Bronchial epithelial cell (primary cell): ENCODE data around the gene ERFL. TPM values are rescaled to one million over a fixed set of nuclear protein-coding genes. Genes with fewer than 3 reads are reported as not detected.

ENCODE experiments used
- DNase-seq: peaks from one replicate; pipeline ENCODE4 v3.0.0-alpha.2; 2010; ENCODE audit warnings: low read depth
- FAIRE-seq: peaks from 2 replicates; lab custom pipeline; 2011; peaks lifted over from hg19 to GRCh38; lab: Jason Lieb, UNC
- H3K27me3 ChIP-seq: 2 replicates; pipeline ENCODE4 v1.5.1; 2011; ENCODE audit warnings: low read length; ENCODE audit not compliant: control insufficient read depth, insufficient read depth
- H3K36me3 ChIP-seq: 2 replicates; pipeline ENCODE4 v1.5.1; 2011; ENCODE audit warnings: low read length; ENCODE audit not compliant: control insufficient read depth, insufficient read depth
- H3K4me3 ChIP-seq: 2 replicates; pipeline ENCODE4 v1.5.1; 2011; ENCODE audit warnings: mild to moderate bottlenecking, low read depth, low read length, control low read depth
- total RNA-seq: library from RNA; depleted of rRNA; stranded (reverse); fragments of >200 nt; gene quantifications from 2 replicates; pipeline ENCODE4 v1.2.1, GENCODE V29; 2014
- TF ChIP-seq, protein P1 (sequence below): IDR thresholded peaks from 2 replicates; pipeline ENCODE4 v1.5.1; 2011; ENCODE audit warnings: mild to moderate bottlenecking, moderate library complexity, low read length, control low read depth, inconsistent platforms; ENCODE audit not compliant: insufficient read depth, severe bottlenecking

Gene ERFL
- total RNA-seq, 1 donor from 2014 or later, result under 0.01 TPM

DNA sequence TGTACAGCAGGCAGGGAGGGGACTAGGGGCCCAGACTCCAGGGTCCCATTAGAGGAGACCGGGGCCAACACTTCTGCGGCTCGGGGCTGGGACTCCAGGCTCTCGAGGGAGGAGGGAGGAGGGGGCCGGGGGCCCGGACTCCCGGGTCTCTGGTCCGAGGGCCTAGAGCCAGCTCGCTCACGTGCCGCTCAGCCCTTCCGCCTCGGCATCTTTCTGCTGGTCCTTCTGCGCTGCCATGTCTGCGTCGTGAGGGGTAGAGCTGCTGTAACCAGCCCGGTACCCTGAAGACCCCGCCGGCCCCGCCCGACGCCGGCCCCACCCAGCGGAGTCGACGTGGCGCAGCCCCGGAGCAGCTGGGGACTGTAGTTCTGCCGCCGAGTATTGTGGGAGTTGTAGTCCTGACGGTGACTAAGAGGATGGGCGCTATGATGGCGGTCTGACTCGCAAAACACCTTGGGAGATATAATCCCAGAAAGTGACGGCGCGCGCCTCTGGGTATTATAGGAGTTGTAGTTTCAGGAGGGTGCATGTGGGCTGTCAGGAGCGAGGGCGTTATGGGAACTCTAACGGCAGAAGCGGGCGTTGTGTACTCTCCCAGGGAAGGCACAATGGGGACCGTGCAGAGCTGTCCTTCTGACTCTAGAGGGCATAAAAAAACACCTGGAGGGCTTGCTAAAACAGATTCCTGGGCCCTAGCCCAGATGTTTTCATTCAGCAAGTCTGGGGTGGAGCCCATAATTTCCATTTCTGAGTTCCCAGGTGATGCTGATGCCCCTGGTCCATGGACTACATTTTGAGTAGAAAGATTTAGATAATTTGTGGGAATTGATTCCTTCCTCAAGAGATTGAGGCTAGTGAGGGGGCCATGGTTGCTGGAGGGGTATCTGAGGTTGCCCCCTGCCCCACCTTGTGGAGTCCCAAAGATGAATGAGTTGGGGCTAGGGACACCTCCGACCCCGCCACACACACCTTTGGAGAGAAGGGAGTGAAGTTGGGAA lies 31.1 kb upstream of the ERFL start, which contains the start of gene RABAC1:
Gene RABAC1 (minus strand): TSS at position 266 of the 998 bp plus-strand sequence. CDS start 29 bp downstream, at position 237.
- peak within 1 kb of the TSS; percentile 85 for H3K4me3 ChIP-seq
- FAIRE-seq (no peak), DNase-seq (peak; percentile 89)
- peaks cover 2% of the 10 kb centered on the region for H3K36me3 ChIP-seq
- H3K27me3 ChIP-seq, result no peaks in the 10 kb centered on the region
- TF ChIP-seq, protein P1, sequence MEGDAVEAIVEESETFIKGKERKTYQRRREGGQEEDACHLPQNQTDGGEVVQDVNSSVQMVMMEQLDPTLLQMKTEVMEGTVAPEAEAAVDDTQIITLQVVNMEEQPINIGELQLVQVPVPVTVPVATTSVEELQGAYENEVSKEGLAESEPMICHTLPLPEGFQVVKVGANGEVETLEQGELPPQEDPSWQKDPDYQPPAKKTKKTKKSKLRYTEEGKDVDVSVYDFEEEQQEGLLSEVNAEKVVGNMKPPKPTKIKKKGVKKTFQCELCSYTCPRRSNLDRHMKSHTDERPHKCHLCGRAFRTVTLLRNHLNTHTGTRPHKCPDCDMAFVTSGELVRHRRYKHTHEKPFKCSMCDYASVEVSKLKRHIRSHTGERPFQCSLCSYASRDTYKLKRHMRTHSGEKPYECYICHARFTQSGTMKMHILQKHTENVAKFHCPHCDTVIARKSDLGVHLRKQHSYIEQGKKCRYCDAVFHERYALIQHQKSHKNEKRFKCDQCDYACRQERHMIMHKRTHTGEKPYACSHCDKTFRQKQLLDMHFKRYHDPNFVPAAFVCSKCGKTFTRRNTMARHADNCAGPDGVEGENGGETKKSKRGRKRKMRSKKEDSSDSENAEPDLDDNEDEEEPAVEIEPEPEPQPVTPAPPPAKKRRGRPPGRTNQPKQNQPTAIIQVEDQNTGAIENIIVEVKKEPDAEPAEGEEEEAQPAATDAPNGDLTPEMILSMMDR, result no peak

- Histone ChIP-seq H3K4me3 (peak overlapping the region; percentile 85), H3K27me3 (no peaks in the 10 kb centered on the region), H3K36me3 (peaks cover 2% of the 10 kb centered on the region)
- TF ChIP-seq, protein P1, result no peak
- no peak for FAIRE-seq
- peak; percentile 54 for DNase-seq
Measured at GRCh38 chr19:41958367-41959055, 30.3 kb upstream of the ERFL start.

DNA sequence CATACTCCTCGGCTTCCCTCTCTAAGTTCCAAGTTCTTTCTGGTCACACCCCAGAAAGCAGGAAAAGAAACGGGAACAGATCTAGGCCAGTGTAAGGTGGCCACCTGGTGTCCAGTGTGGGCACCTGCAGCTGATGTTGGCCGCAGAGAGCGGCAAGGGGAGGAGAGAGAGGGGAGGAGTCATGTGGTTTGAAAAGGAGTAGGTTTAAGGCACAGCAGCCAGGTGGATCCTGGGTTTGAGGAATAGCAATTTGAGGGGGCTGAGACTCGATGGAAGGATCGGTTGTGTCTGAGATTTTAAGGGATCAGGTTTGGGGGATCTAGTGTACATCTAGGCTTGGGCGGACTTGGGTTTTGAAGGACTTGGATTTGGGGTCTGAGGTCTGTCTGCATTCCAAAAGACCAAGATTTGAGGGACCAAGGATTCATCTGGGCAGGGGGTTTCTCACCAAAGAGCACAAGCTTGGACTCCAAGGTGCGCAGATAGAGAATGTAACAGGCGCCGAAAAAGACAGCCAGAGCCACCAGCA lies 29.7 kb upstream of the ERFL start:
- FAIRE-seq (no peak), DNase-seq (peak; percentile 81)
- no peak overlapping the region for H3K4me3 ChIP-seq
- no peaks in the 10 kb centered on the region for H3K27me3 ChIP-seq
- peaks cover 2% of the 10 kb centered on the region for H3K36me3 ChIP-seq
- TF ChIP-seq, protein P1, result peak; percentile 83

DNA sequence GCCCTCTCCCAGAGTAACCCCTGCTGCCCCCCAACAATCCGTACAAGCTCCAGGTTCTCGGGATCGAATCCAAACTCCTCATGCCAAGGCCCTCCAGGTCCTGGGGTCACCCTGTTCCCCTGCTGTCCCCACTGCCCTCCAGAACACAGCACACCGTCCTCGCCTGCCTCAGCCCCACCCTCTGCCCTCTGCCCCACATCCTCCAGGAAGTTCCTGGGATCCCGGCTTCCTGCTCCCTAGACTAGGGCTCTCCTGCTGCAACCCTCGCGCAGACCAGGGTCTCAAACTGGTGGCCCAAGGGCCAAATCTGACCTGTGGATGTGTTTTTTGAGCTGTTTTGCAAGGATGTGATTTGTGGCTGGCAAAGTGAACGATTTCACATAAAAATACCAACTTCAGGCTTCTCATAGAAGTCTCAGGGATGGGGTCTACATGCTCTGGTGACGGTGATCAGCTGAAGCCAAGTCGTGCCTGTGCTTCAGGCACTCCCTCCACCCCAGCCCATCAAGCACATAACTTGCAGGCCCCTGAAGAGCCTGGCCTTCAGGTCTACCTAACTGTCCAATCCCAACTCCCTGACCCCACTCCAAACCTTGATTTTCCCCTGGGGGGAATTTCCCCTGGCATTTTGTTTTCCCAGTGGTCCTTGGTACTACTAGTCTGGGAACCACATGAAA lies 29.1 kb upstream of the ERFL start:
- Histone ChIP-seq H3K4me3 (no peak overlapping the region), H3K27me3 (no peaks in the 10 kb centered on the region), H3K36me3 (peaks cover 2% of the 10 kb centered on the region)
- DNase-seq (no peak), FAIRE-seq (no peak)
- TF ChIP-seq, protein P1, result no peak

DNA sequence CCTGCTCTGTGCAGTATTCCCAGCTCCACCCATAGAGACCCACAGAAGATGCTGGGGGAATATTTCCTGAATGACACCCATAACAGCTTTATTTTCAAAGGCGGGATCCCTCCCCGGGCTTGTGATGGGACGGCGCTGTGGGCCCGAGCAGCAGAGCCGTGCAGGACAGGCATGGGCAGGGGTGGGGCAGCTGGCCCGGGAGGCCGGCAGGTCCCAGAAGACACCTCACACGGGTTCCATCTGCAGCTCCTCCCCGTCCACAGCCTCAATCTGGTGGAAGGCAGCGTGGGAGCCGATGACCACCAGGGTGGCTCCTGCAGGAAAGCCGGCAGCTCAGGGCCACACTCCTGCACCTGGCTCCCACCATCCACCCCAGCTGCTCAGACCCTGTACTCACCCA lies 28.4 kb upstream of the ERFL start:
- no peak for DNase-seq
- Histone ChIP-seq H3K4me3 (no peak overlapping the region), H3K36me3 (peaks cover 2% of the 10 kb centered on the region), H3K27me3 (no peaks in the 10 kb centered on the region)
- TF ChIP-seq, protein P1, result no peak
- no peak for FAIRE-seq
